Progenitor cell of endocrine pancreas (in vitro differentiated cells): Measurements from ENCODE around the gene CCDC150. TPM values are rescaled to one million over a fixed set of nuclear protein-coding genes. Genes with fewer than 3 reads are reported as not detected.
A peak's percentile ranks its signal among the peaks of the same experiment; 100 is the strongest.
"Not testable (repeated sequence)": the region's sequence is repeated elsewhere in the genome, so short reads cannot be mapped to it uniquely, and the experiment has no call there.

Experiments
- DNase-seq: peaks from one replicate; pipeline ENCODE4 v3.0.0; 2021; ENCODE audit warnings: low spot score; ENCODE audit not compliant: unreplicated experiment
- H3K27ac Mint-ChIP-seq: 2 replicates; pipeline ENCODE4 v1.8.0; 2021; ENCODE audit warnings: mild to moderate bottlenecking, moderate library complexity, mixed read lengths
- H3K27me3 Mint-ChIP-seq: 2 replicates; pipeline ENCODE4 v1.8.0; 2021; ENCODE audit warnings: mixed read lengths
- H3K36me3 Mint-ChIP-seq: 2 replicates; pipeline ENCODE4 v1.8.0; 2022; ENCODE audit warnings: mixed read lengths; ENCODE audit not compliant: insufficient read depth
- H3K4me1 Mint-ChIP-seq: 2 replicates; pipeline ENCODE4 v1.8.0; 2021; ENCODE audit warnings: low read depth, mixed read lengths
- H3K4me3 Mint-ChIP-seq: 2 replicates; pipeline ENCODE4 v1.8.0; 2021; ENCODE audit warnings: low read depth, mild to moderate bottlenecking, moderate library complexity, mixed read lengths
- H3K9me3 Mint-ChIP-seq: 2 replicates; pipeline ENCODE4 v1.8.0; 2021; ENCODE audit warnings: low read depth, mixed read lengths
- total RNA-seq: library from RNA; stranded (reverse); gene quantifications from 2 replicates; pipeline ENCODE4 v1.2.1, GENCODE V29; 2021
- TF ChIP-seq, protein P1 (sequence below): fragments of 200-600 bp; sonication (generic); IDR thresholded peaks from one replicate; pipeline ENCODE4 v1.5.0; 2021; ENCODE audit warnings: antibody characterized with exemption, mild to moderate bottlenecking; ENCODE audit not compliant: unreplicated experiment

Gene CCDC150
- total RNA-seq, 1 donor from 2014 or later = 40.1 TPM

DNA sequence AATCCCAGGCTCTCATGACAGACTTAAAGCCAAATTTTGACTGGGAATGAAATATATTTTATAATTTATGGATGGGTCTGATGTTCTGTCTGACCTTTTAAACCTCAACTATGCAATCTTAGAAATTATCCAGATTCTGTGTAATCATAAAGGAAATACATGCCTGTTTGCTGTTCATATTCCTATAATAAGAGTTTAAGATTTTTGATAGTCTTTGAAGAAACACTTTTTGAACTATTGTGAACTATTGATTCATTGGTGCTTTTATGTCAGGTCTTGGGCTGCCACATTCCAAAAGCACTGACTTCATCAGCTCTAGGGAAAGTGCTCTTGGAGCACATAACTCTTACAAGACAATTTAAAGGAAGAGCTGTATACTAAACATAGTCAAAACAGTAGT is 64.2 kb downstream of the CCDC150 start:
- Mint-ChIP-seq H3K9me3 (peaks cover 5% of the 10 kb centered on the region), H3K4me3 (no peak overlapping the region), H3K27me3 (no peaks in the 10 kb centered on the region), H3K27ac (no peak overlapping the region), H3K36me3 (peaks cover 14% of the 10 kb centered on the region), H3K4me1 (peaks cover 1% of the 10 kb centered on the region)
- TF ChIP-seq, protein P1, sequence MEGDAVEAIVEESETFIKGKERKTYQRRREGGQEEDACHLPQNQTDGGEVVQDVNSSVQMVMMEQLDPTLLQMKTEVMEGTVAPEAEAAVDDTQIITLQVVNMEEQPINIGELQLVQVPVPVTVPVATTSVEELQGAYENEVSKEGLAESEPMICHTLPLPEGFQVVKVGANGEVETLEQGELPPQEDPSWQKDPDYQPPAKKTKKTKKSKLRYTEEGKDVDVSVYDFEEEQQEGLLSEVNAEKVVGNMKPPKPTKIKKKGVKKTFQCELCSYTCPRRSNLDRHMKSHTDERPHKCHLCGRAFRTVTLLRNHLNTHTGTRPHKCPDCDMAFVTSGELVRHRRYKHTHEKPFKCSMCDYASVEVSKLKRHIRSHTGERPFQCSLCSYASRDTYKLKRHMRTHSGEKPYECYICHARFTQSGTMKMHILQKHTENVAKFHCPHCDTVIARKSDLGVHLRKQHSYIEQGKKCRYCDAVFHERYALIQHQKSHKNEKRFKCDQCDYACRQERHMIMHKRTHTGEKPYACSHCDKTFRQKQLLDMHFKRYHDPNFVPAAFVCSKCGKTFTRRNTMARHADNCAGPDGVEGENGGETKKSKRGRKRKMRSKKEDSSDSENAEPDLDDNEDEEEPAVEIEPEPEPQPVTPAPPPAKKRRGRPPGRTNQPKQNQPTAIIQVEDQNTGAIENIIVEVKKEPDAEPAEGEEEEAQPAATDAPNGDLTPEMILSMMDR = no peak
- no peak for DNase-seq

DNA sequence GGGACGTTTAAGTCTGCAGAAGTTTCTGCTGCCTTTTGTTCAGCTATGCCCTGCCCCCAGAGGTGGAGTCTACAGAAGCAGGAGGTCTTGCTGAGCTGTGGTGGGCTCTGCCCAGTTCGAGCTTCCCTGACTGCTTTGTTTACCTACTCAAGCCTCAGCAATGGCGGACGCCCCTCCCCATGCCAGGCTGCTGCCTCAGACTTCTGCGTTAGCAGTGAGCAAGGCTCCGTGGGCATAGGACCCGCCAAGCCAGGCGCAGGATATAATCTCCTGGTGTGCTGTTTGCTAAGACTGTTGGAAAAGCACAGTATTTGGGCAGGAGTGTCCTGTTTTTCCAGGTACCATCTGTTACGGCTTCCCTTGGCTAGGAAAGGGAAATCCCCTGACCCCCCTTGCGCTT is 70.5 kb downstream of the CCDC150 start:
- not testable (repeated sequence) for H3K27me3 Mint-ChIP-seq, H3K9me3 Mint-ChIP-seq, DNase-seq, H3K4me1 Mint-ChIP-seq, H3K27ac Mint-ChIP-seq, H3K4me3 Mint-ChIP-seq
- peaks cover 24% of the 10 kb centered on the region for H3K36me3 Mint-ChIP-seq

DNA sequence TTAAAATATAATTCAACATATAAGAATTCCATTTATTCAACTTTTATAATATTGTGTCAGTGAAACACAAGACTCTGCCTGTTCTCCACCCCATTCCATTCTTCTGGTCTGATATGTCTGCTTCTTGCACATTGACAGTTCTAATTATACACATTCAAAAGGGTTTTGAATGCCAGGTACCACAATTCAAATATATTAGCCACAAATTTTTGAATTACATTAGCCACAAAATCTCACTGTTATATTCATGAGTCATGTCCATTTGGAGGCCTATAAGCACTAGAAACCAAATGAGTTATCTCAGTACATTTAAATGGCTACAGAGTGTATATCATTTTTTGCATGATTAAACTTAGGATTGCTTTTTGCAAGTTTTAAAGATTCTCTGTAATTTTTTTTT is 72.1 kb downstream of the CCDC150 start:
- Mint-ChIP-seq H3K9me3 (peaks cover 6% of the 10 kb centered on the region), H3K4me3 (no peak overlapping the region), H3K36me3 (peaks cover 20% of the 10 kb centered on the region), H3K27me3 (no peaks in the 10 kb centered on the region), H3K27ac (no peak overlapping the region), H3K4me1 (peaks cover 7% of the 10 kb centered on the region)
- no peak for DNase-seq
- TF ChIP-seq, protein P1 = no peak

DNA sequence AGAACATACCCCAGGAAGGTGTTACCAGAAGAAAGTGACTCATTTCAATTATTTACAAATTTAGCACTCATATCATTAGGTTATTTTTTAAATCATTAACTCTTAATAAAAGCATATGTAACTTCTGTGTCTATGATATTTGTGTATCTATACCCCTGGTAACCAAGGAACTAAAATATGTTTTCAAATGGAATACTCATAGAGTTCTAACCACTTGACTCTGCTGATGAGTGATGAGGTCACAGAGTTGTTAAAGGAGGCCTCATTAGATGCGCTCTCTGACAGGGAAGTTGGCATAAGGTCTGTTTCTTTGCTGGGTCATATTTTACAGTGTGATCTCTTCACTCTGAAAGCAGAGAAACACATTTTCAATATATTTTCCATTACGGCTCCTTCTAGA is 73.4 kb downstream of the CCDC150 start:
- Mint-ChIP-seq H3K9me3 (peaks cover 6% of the 10 kb centered on the region), H3K4me1 (peaks cover 7% of the 10 kb centered on the region), H3K27me3 (no peaks in the 10 kb centered on the region), H3K4me3 (no peak overlapping the region), H3K36me3 (peaks cover 17% of the 10 kb centered on the region), H3K27ac (no peak overlapping the region)
- no peak for DNase-seq
- TF ChIP-seq, protein P1 = no peak

DNA sequence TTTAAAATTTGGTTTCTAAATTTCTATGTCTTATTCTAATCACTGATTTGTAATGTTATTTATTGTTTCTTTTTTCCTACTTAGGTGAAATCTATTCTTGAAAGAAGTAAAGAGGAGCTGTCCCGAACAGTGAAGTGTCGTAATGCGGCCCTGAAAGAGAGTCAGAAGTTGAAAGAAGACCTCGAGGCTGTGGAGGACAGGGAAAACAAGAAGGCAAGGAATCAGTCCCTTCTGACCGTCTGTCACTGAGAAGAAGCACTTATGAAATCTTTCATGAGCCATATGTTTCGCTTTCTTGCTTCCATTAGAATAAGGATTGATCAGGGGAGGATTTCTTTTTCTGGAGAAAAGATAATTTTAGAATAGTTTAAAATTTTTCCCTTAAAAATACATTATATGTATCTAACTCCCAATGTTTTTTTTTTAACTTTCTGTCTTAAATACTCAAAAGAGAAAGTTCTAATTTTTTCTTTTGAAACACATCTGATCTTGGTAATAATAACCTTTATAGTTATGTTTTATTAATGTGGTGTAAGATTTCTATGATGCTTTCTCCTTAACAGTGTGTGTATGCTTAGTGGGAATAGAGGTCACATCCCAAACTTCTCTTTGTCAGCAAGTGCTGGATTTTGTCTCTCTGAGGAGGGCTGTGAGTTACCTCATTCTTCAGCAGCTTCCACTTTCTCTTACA is 79.0 kb downstream of the CCDC150 start:
- Mint-ChIP-seq H3K27ac (peak overlapping the region; percentile 96), H3K27me3 (no peaks in the 10 kb centered on the region), H3K4me1 (peaks cover 21% of the 10 kb centered on the region), H3K9me3 (no peaks in the 10 kb centered on the region), H3K36me3 (peaks cover 8% of the 10 kb centered on the region), H3K4me3 (no peak overlapping the region)
- no peak for DNase-seq
- TF ChIP-seq, protein P1 = no peak

DNA sequence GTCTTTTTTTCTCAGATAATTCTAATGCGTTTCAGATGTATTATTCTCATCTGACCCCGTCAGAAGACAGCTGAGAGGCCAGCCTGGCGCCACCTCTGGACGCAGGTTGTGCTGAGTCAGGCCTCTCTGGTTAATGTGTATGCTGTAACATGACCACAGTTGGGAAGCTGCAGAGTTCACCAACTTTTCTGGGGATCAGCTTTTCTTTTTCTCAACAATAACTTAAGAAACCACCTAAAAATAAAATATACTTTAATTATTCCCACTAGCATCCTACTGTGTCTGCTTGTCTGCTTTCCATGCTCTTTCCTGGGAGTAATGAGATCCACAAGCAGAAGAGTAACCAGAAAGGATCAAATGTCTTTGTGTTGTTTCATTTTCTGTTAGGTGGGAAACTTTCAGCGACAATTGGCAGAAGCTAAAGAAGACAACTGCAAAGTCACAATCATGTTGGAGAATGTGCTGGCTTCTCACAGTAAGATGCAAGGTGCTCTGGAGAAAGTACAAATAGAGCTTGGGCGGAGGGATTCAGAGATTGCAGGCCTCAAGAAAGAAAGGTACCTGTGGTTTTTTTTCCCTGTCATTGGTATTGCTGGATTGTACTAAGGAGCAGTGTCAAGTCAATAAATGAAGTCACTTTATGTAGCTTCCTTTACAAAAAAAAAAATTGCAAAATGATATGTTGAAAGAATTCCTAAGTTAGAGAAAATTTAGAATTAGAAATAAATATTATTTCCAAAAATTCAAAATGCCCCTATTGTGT is 79.8 kb downstream of the CCDC150 start:
- TF ChIP-seq, protein P1 = peak; percentile 43
- Mint-ChIP-seq H3K36me3 (peaks cover 11% of the 10 kb centered on the region), H3K27me3 (no peaks in the 10 kb centered on the region), H3K4me1 (peaks cover 21% of the 10 kb centered on the region), H3K9me3 (no peaks in the 10 kb centered on the region), H3K4me3 (peak overlapping the region; percentile 41), H3K27ac (peak overlapping the region; percentile 96)
- DNase-seq = peak; percentile 13
